HG03460 (cell line): Measurements from ENCODE around the gene NBAS.

Experiments used
- ATAC-seq: cut with Tn5 transposase; IDR thresholded peaks from one replicate; pipeline ENCODE4 v1.9.1; 2021; ENCODE audit not compliant: unreplicated experiment

NBAS gene

DNA sequence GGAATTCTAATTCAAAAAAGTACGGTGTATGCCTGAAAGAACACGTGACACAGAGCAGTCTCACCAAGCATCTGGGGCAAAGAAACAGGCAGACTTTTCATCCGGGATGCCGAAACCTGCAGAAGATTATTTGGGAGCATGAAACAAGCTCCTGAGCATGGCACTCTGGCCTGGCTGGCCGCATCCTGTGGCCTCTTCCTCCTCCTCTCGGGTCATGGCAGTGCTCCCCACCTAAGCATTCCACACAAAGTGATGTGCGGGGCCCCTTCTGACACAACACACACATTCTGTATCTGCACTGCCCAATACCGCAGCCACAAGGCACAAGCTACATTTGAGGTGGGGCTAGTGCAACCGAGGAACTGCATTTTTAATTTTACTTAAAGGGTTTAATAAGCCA lies 380.8 kb downstream of the NBAS start:
- ATAC-seq: no peak

- ATAC-seq: no peak
Observed at GRCh38 chr2:15178946-15179345, 382.2 kb downstream of the NBAS start.

DNA sequence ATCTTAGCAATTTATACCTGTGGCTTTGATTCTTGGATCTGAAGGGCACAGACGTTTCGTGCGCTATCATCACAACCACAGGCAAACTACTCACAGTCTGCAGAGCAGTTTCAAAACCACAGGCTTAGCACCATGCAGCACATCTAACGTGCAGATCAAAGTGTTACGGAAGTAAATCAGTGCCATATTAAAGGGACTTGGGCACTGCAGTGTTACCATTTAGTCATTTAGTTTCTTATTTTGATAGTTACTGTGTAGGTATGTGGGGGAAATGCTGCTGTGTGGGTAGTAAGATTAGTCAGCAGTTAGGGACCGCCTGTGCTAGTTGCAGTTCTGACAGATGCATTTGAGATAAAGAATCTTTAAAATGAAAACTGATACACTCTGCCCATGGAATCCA lies 384.0 kb downstream of the NBAS start:
- peak; percentile 97 for ATAC-seq

- no peak for ATAC-seq
Observed at GRCh38 chr2:15176604-15177003, 384.5 kb downstream of the NBAS start.

DNA sequence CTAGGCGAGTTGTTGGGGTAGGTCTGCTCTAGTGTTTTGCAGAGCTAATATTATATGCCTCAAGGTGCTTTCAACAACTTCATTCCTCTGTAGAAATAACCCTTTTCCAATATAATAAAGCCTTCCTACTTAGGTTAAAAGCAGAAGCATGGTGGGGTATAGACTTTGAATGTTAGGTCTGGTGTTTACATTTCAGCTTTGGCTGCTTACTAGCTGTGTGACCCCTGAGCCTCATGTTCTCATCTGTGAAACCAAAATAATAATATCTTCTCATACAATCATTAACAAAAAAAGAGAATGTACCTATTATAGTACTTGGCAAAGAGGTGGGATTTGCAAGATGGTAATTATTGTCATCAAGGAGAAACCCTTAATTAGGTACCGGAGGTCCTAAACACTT lies 386.6 kb downstream of the NBAS start:
- ATAC-seq: no peak

GRCh38 chr2:15173501-15173900 lies 387.6 kb downstream of the NBAS start:
- ATAC-seq: no peak

GRCh38 chr2:15172825-15173224 lies 388.3 kb downstream of the NBAS start:
- ATAC-seq: no peak

GRCh38 chr2:15170070-15170775 lies 390.9 kb downstream of the NBAS start:
- ATAC-seq: no peak

GRCh38 chr2:15169326-15170069 lies 391.6 kb downstream of the NBAS start:
- no peak for ATAC-seq

GRCh38 chr2:15168116-15168515 lies 393.0 kb downstream of the NBAS start:
- no peak for ATAC-seq

DNA sequence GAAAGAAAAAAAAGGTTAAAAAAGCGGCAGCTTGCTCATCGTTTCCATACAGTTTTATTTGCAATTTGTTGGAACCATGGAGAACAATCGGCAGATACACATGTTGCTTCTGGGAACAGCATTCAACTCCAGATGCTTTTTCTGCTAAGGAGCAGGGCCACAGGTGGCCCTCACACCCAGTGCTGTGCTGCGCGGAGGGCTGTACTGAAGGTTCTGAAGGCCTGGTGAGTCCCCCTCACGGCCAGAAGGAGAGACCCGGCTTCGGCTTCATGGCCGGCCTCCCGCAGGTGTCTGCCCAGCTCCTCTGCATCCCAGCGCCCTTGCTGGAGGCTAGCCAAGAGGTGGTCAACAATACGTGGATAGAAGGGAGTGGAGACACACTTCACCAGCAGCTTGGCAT lies 394.3 kb downstream of the NBAS start:
- no peak for ATAC-seq

DNA sequence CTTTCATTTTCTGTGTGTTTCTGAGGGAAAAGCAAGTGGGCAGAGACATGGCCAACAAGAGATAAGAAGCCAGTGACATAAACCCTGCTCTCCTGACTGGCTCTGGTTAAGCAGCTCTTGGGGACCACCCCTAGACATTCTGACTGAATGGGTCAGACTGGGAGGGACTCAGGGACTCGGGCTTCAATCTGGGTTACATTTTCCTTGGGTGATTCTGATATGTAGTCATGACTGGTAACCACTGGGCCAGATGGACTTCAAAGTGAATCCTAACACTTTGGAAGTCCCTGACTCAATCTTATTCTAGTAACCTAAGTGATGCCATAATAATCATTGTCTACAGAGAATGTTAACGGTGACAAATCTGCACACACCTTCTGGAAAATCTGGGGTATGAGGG lies 397.8 kb downstream of the NBAS start:
- no peak for ATAC-seq

DNA sequence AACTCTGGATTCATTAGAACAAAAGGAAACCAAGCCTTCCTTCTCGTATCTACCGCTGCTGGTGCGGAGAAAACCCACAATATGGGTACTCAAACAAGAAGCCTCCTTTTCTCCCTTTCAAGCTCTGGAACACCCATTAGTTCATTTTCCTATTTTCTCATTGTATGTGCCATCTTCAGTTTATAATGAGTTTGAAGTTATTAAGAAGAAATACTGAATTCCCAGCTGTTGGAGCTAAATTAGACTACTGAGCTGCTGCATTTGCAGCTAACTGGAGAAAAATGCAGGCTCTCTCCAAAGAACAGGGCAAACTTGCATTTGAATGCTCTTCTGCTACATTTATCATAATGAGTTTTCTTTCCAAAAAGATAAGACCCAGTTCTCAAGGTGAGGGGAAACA lies 398.5 kb downstream of the NBAS start:
- ATAC-seq: no peak

DNA sequence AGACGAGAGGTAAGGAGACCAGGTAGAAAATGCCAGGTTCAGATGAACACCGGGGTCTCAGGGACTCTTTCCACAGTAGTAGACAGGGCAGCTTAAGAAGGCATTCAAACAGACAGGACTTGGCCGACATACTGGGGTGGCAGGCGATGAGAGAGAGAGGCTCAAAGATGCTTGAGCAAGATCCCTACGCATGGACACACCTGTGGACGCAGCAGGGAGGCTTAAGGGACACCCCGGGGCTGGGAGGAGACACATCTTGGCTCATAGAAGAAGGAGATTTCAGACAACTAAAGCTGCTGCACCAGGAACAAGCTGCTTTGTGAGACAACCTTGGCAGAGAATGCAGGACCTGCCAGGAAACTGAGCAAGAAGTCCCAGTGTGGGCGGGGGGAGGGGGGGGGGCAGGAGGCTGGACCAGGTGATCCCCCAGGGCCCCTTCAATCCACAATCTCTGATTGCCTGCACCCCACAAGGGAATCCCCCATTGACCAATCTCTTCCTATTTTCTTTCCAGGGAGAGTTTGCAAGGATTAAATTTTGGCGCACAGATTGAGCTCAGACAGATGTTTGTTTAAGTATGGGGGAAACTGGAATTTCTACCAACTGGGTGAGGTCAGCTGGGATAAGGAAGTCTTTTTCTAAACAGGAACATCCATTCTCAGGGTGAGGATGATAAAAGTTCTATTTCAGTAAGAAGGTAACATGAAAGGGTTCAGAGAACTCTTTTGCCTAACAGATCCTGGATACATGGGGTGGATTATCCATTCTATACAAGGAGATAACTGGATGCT lies 400.7 kb downstream of the NBAS start:
- no peak for ATAC-seq

- ATAC-seq: no peak
Observed at GRCh38 chr2:15159751-15160177, 401.4 kb downstream of the NBAS start.

- ATAC-seq: no peak
Observed at GRCh38 chr2:15159206-15159605, 401.9 kb downstream of the NBAS start.

- no peak for ATAC-seq
Observed at GRCh38 chr2:15158532-15158931, 402.6 kb downstream of the NBAS start.

- ATAC-seq: no peak
Observed at GRCh38 chr2:15158100-15158499, 403.0 kb downstream of the NBAS start.

GRCh38 chr2:15155959-15156574 lies 405.1 kb downstream of the NBAS start:
- no peak for ATAC-seq

DNA sequence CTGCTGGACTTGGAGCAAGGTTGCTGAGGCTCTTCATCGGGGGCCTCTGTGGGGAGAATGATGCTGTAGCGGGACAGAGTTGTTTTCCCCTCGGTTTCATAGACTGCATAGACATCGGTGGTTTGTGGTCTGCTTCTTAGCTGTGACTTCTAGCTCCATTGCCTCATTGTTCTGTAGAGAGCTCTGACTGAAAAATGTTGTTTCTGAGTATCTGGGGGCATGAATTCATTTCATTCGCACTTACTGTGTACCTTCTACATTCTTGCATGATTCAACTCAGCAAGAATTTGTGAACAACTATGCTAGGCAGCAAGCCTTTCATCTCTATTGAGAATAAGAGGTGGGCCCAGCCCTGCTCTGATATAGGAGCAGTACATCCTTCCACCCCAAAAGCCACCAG lies 406.8 kb downstream of the NBAS start:
- no peak for ATAC-seq

GRCh38 chr2:15152382-15152781 lies 408.8 kb downstream of the NBAS start:
- no peak for ATAC-seq
